HG03558 (cell line): ENCODE data around the gene ZNF155.
A peak's percentile ranks its signal among the peaks of the same experiment; 100 is the strongest.

ENCODE experiments used
- ATAC-seq: cut with Tn5 transposase; IDR thresholded peaks from one replicate; pipeline ENCODE4 v1.9.1; 2021; ENCODE audit warnings: moderate number of reproducible peaks; ENCODE audit not compliant: unreplicated experiment; ENCODE audit errors: extremely low read depth

Gene ZNF155

DNA sequence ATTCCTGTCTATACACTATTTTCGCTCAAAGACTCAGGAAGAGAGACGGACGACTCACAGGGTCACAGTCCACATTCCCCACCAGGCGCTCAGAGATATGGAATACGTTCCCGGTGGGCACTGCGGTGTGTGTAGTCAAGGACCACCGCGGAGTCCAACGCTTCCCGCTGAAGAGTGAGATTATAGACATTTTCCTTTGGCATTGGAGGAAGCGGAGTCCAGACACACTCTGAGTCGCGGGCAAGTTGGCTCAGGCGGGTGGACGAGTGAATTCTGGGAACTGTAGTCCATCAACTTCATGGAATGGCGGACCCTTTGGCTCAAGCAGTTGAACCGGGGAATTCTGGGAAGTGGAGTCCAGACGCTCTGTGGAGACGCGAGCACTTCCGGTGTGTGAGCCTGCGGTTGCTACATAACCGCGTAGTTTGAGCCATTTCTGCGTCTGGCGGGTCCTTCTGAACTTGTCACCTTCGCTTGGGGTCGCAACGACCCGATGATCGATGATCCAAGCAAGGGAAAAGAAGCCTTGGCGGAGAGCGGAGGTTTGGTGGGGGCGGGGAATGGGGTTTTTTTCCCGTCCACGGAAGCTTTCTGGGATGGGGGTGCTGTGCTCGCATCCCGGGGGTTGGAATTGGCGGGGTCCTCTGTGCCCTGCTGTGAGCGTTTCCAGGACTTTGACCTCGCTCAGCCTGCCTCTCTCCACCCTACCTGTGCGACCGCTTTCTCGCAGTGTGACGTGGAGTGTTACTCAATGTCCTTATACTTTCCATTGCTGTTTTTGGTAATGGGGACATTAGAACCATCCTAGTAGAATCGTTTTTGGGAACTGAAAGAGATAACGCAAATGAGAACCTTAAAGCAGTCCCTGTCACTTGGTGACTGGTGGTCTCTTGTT, 18.8 kb downstream of the ZNF155 start, which contains the start of gene ZNF230:
TSS of gene ZNF230 (plus strand) at position 392 of the 895 bp plus-strand sequence. CDS start 4,122 bp downstream, outside the sequence.
- ATAC-seq: peak; percentile 76

DNA sequence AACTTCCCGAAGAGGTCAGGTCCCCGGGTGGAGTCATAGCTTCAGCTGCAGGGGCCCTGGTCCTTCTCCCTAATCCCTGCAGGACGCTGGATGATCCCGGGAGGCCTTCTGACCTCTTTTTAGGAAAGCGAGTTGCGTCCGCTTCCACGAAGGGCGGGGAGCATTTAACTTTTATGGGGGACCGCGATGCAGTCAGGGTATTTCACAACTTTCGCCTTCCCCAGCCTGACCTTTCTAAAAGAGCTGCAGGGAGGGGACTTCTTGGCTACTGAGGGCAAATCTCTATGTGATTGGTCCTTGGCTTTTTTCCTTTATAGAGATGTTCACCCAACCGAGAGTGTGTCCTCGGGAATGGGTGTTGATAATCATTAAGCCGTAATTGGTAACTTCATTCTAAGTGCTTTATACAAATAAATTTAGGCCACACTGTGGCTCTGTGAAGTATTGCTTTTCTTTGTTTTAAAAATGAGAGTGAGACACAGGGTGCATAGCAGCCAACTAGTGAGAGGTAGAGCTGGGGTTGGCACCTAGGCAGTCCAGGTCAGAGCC, 19.5 kb downstream of the ZNF155 start:
- ATAC-seq: no peak

DNA sequence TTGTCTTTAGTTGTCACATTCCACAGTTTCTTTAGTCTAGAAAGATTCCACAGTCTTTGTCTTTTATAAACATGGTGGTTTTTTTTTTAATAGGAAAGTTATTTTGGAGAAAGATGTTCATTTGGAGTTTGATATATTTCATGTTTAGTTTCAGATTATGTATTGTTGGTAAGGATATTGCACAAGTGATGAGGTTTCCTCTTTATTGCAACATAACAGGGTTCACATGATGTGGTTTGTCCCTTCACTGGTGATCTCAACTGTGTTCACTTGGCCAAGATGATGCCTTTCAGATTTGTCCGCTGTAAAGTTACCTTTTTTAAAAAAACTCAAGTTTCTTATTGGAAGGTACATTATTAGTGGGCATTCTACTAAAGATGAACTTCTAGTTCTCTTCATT, 22.0 kb downstream of the ZNF155 start:
- ATAC-seq: no peak

DNA sequence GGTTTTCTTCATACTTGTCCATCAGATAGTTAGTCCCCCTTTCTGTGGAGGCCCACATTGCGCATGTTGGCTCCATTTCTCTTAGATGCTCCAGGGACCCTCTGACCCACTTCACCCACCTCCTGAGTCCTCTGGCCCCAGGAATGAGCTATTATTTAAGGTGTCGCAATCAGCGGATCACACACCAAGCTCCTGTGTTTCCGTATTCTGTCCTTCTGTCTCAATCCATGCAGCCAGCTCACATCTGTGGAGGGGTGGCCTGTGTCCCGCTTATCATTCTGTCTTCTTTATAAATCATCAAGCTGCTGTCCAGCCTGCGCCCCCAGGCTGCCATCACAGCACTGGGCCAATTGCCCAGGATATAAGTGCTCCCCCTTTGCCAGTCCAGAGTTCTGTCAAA, 23.5 kb downstream of the ZNF155 start:
- ATAC-seq: no peak

DNA sequence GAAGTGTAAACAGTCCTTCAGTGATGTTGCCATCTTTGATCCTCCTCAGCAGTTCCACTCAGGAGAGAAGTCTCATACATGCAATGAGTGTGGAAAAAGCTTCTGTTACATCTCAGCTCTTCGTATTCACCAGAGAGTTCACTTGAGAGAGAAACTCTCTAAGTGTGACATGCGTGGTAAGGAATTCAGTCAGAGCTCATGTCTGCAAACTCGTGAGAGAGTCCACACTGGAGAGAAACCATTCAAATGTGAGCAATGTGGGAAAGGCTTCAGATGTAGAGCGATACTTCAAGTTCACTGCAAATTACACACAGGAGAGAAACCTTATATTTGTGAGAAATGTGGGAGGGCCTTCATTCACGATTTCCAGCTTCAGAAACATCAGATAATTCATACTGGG, 26.5 kb downstream of the ZNF155 start:
- no peak for ATAC-seq

DNA sequence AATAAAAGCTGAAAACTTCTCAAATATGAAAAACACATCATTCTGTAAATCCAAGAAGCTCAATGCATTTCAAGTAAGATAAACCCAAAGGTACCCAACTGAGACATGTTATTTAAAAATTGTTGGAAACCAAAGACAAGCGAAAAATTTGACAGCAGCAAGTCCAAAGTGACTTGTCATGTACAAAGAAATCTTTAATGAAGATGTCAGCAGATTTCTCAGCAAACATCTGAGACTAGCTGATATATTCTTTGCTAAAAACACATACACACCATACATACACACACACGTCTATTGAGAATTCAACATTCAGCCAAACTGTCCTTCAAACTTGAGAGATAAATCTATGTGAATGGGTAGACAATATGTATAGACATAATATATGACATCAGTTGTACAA, 35.5 kb downstream of the ZNF155 start:
- ATAC-seq: no peak

DNA sequence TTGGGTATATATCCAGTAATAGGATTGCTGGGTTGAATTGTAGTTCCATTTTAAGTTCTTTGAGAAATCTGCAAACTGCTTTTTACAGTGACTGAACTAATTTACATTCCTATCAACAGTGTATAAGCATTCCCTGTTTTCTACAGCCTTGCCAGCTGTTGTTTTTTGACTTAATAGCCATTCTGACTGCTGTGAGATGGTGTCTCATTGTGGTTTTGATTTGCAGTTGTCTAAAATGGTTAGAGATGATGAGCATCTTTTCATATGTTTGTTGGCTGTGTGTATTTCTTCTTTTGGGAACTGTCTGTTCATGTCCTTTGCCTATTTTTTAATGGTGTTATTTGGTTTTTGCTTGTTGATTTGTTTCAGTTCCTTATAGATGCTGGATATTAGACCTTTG, 37.2 kb downstream of the ZNF155 start:
- no peak for ATAC-seq

DNA sequence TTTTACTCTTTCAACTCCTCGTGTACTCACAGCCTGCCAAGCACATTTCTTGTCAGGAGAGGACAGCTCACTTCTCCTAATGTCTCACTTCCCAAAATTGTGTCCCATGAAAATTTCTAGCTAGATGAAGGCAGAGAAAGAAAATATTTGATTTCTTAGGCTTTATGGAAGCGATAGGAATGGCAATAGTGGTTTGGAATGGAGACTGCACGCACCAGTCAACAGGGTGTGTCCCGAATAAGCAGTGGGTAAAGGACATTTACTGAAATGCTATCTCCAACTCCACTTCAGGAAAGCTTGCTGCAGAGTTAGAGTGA, 40.9 kb downstream of the ZNF155 start:
- ATAC-seq: no peak

DNA sequence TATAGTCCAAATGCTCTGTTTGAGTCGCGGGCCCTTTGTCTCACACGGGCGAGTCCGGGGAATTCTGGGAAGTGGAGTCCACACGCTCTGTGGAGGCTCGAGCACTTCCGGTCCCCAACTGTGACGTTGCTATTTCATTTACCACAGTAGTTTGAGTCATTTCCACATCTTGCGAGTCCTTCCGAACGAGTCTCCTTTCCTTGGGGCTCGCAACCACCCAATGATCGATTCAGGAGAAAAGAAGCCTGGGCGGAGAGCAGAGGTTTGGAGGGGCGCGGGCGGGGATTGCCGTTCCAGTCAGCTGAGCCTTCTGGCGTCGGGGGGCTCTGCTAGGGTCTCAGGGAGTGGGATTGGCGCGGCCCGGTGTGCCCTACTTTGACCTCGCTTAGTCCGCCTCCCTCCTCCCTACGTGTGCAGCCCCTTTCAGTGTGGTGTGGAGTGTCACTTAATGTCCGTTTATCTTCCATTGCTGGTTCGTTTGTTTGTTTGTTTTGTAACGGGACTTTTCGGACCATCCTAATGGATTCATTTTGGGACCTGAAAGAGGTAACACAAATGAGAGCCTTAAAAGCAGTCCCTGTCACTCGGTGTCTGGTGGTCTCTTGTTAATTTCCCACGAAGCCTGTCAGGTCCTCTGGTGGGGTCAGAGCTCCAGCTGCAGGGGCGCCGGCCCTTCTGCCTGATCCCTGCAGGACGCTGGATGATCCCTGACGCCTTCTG, 41.4 kb downstream of the ZNF155 start, which contains the start of gene ZNF222:
TSS of gene ZNF222 (plus strand) at position 163 of the 720 bp plus-strand sequence. CDS start at position 221, 58 bp downstream.
- ATAC-seq: no peak

DNA sequence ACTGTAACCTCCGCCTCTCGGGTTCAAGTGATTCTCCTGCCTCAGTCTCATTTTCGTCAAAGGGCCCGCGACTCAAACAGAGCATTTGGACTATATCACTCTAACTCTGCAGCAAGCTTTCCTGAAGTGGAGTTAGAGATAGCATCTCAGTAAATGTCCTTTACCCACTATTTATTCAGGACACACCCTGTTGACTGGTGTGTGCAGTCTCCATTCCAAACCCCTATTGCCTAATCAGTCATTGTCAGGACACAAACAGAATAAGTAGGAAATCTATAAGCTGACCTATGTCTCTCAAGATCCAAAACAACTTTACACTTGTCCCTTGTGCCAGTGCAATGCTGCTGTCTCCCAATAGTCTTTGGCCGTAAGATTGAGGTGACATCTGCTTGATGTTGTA, 42.6 kb downstream of the ZNF155 start:
- ATAC-seq: no peak

DNA sequence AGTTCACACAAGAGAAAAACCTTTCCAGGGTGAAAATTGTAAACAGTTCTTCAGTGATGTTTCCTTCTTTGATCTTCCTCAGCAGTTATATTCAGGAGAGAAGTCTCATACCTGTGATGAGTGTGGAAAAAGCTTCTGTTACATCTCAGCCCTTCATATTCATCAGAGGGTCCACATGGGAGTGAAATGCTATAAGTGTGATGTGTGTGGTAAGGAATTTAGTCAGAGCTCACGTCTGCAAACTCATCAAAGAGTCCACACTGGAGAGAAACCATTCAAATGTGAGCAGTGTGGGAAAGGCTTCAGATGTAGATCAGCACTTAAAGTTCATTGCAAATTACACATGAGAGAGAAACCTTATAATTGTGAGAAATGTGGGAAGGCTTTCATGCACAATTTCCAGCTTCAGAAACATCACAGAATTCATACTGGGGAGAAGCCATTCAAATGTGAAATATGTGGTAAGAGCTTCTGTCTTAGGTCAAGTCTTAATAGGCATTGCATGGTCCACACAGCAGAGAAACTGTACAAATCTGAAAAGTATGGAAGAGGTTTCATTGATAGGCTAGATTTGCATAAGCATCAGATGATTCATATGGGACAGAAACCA, 48.1 kb downstream of the ZNF155 start:
- ATAC-seq: no peak

DNA sequence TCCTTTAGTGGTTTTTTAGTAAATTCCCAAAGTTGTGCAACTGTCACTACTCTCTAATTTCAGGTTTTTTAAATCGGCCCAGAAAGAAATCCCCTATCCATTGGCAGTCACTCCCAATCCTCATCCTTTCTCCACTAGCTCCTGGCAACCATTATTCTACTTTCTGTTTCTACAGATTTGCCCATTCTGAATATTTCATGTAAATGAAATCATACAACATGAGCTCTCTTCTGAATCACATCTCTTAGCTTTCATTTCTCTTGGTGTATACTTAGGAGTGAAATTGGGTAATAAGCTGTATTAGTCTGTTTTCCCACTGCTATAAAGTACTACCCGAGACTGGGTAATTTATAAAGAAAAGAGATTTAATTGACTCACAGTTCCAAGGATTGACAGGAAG, 58.2 kb downstream of the ZNF155 start:
- no peak for ATAC-seq
